Keratinocyte (primary cell): ENCODE measurements around the gene MAP7. TPM values are rescaled to one million over a fixed set of nuclear protein-coding genes. Genes with fewer than 3 reads are reported as not detected.

ENCODE experiments used
- DNase-seq: peaks from one replicate; pipeline ENCODE4 v3.0.0-alpha.2; 2011; ENCODE audit warnings: low read depth, missing footprints, low spot score
- FAIRE-seq: peaks from 2 replicates; lab custom pipeline; 2011; peaks lifted over from hg19 to GRCh38; lab: Jason Lieb, UNC
- H2AFZ ChIP-seq: 2 replicates; pipeline ENCODE4 v1.6.0; 2012; ENCODE audit warnings: low read length, control low read depth, inconsistent platforms; ENCODE audit not compliant: control insufficient read depth
- H3K27ac ChIP-seq: 2 replicates; pipeline ENCODE4 v1.5.1; 2011; ENCODE audit warnings: low read length; ENCODE audit not compliant: control insufficient read depth, insufficient read depth
- H3K27me3 ChIP-seq: 3 replicates; pipeline ENCODE4 v1.6.0; 2011; ENCODE audit warnings: low read length; ENCODE audit not compliant: control insufficient read depth, insufficient read depth; ENCODE audit errors: extremely low read depth
- H3K36me3 ChIP-seq, 2 experiments: 2 replicates in 1 of 2; 3 replicates in 1 of 2; pipeline ENCODE4 v1.5.1; 2011; ENCODE audit warnings: low read length in 2 of 2, mild to moderate bottlenecking in 1 of 2; ENCODE audit not compliant: control insufficient read depth in 2 of 2, insufficient read depth in 2 of 2; ENCODE audit errors: extremely low read depth in 1 of 2
- H3K4me1 ChIP-seq: 3 replicates; pipeline ENCODE4 v1.5.1; 2011; ENCODE audit warnings: low read length; ENCODE audit not compliant: control insufficient read depth, insufficient read depth; ENCODE audit errors: extremely low read depth
- H3K4me2 ChIP-seq: 3 replicates; pipeline ENCODE4 v1.6.0; 2011; ENCODE audit warnings: low read depth, low read length; ENCODE audit not compliant: control insufficient read depth, insufficient read depth; ENCODE audit errors: extremely low read depth
- H3K4me3 ChIP-seq, 3 experiments: fragments of 200-600 bp in 1 of 3; sonication (generic) in 1 of 3; 2 replicates in 2 of 3; 3 replicates in 1 of 3; pipeline ENCODE4 v1.5.1; 2011 to 2016; ENCODE audit warnings: low read length in 3 of 3, mild to moderate bottlenecking in 3 of 3, control low read depth in 2 of 3, inconsistent platforms in 1 of 3, low read depth in 1 of 3, mixed read lengths in 1 of 3, mixed run types in 1 of 3, moderate library complexity in 1 of 3; ENCODE audit not compliant: control insufficient read depth in 2 of 3, insufficient read depth in 2 of 3; ENCODE audit errors: extremely low read depth in 1 of 3
- H3K79me2 ChIP-seq: 2 replicates; pipeline ENCODE4 v1.6.0; 2012; ENCODE audit warnings: low read length; ENCODE audit not compliant: control insufficient read depth, insufficient read depth
- H3K9ac ChIP-seq: 3 replicates; pipeline ENCODE4 v1.6.0; 2011; ENCODE audit warnings: low read length; ENCODE audit not compliant: control insufficient read depth, insufficient read depth; ENCODE audit errors: extremely low read depth
- H3K9me1 ChIP-seq: 3 replicates; pipeline ENCODE4 v1.6.0; 2011; ENCODE audit warnings: low read length; ENCODE audit not compliant: control insufficient read depth, insufficient read depth; ENCODE audit errors: extremely low read depth
- H3K9me3 ChIP-seq: 2 replicates; pipeline ENCODE4 v1.5.1; 2012; ENCODE audit warnings: low read depth, low read length; ENCODE audit not compliant: control insufficient read depth
- H4K20me1 ChIP-seq: 3 replicates; pipeline ENCODE4 v1.6.0; 2011; ENCODE audit warnings: low read length; ENCODE audit not compliant: control insufficient read depth, insufficient read depth; ENCODE audit errors: extremely low read depth
- EZH2 ChIP-seq: IDR thresholded peaks from one replicate; pipeline ENCODE4 v1.6.1; 2012; ENCODE audit warnings: inconsistent platforms, mild to moderate bottlenecking, low read length, moderate library complexity
- dilution Hi-C: fragments of 300-500 bp; cut with MboI; formaldehyde crosslinking; loops from one replicate; pipeline ENCODE4 v1.7.0; 2020; ENCODE audit warnings: low sequenced_read_pairs; ENCODE audit not compliant: extremely low pct_ligation_motif_present
- polyA plus RNA-seq, 5 experiments: library from polyadenylated mRNA; depleted of rRNA in 3 of 5; stranded (reverse) in 3 of 5; stranded (forward) in 1 of 5; unstranded in 1 of 5; fragments of >200 nt; gene quantifications; 1 replicate in 1 of 5; 2 replicates in 3 of 5; 3 replicates in 1 of 5; pipeline versions ENCODE4 v1.2.1 to v1.2.3, GENCODE V29; 2011 to 2012; ENCODE audit warnings: missing spikeins in 2 of 5, low read depth in 1 of 5, low replicate concordance in 1 of 5
- TF ChIP-seq, protein P1 (sequence below), 3 experiments: IDR thresholded peaks in 1 of 3; conservative IDR thresholded peaks in 1 of 3; optimal IDR thresholded peaks in 1 of 3; 2 replicates in 2 of 3; 3 replicates in 1 of 3; pipeline versions ENCODE3 to v1.5.1; 2011; ENCODE audit warnings: low read length in 3 of 3, mild to moderate bottlenecking in 3 of 3, moderate library complexity in 2 of 3, control low read depth in 1 of 3, inconsistent platforms in 1 of 3; ENCODE audit not compliant: insufficient read depth in 2 of 3; ENCODE audit errors: extremely low read depth in 1 of 3

Gene MAP7
- polyA plus RNA-seq, 1 donor (not counting 4 experiments of a cell fraction or from before 2014, with no cell fraction given), result 11.8 TPM

DNA sequence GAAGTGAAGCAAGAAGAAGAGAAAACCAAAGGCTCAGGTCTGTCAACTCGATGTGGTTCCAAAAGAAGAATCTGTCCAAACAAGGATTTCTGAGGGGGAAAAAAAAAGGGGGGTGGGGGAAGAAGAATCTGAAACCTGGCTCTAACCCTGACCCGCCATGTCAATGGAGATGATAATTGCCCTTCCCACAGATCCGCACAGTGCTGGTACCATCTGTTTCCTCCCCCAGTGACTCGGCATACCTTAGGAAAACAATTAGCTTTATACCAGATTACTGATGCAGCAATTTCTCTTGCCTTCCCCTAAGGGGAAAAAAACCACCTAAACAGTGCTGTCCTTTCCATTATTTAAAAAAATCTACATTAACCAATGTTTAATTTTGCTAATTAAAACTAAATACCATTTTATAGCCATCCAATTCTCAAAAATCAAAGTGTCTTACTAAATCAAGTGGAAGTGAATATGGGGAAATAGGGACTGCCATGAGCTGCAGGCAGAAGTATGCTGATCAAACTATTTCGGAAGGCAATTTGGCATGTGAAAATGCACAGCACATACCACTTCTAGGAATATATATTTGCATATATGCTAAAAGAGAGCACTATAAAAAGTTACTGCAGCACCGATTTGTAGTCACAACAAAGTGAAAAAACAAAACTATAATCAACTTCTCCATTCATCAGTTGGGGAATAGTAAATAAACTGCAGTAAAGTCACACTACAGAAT lies 46.8 kb downstream of the MAP7 start:
- Histone ChIP-seq H3K9me1 (no peaks in the 10 kb centered on the region), H3K27me3 (no peaks in the 10 kb centered on the region), H3K4me1 (peaks cover 3% of the 10 kb centered on the region), H3K36me3 (no peaks in the 10 kb centered on the region), H3K4me2 (no peak overlapping the region), H3K9ac (no peak overlapping the region), H3K9me3 (no peaks in the 10 kb centered on the region), H3K27ac (no peak overlapping the region), H4K20me1 (no peaks in the 10 kb centered on the region), H2AFZ (no peak overlapping the region), H3K79me2 (peaks cover 7% of the 10 kb centered on the region), H3K4me3 (no peak overlapping the region)
- DNase-seq (no peak), FAIRE-seq (no peak)
- dilution Hi-C loops, result no loop called here
- TF ChIP-seq, protein P1, sequence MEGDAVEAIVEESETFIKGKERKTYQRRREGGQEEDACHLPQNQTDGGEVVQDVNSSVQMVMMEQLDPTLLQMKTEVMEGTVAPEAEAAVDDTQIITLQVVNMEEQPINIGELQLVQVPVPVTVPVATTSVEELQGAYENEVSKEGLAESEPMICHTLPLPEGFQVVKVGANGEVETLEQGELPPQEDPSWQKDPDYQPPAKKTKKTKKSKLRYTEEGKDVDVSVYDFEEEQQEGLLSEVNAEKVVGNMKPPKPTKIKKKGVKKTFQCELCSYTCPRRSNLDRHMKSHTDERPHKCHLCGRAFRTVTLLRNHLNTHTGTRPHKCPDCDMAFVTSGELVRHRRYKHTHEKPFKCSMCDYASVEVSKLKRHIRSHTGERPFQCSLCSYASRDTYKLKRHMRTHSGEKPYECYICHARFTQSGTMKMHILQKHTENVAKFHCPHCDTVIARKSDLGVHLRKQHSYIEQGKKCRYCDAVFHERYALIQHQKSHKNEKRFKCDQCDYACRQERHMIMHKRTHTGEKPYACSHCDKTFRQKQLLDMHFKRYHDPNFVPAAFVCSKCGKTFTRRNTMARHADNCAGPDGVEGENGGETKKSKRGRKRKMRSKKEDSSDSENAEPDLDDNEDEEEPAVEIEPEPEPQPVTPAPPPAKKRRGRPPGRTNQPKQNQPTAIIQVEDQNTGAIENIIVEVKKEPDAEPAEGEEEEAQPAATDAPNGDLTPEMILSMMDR (optimal IDR thresholded peaks at IDR 0.05 in 1 of 3, IDR thresholded peaks at IDR 0.05 in 1 of 3, conservative IDR thresholded peaks at IDR 0.05 in 1 of 3; ENCODE audit: extremely low read depth in 1 of 3, insufficient read depth in 2 of 3, low read length in 3 of 3), result no peak
- no peak for TF ChIP-seq EZH2

- Histone ChIP-seq H3K9me3 (no peaks in the 10 kb centered on the region), H3K4me3 (no peak overlapping the region), H3K36me3 (no peaks in the 10 kb centered on the region), H3K27ac (no peak overlapping the region), H4K20me1 (no peaks in the 10 kb centered on the region), H2AFZ (no peak overlapping the region), H3K9ac (no peak overlapping the region), H3K9me1 (no peaks in the 10 kb centered on the region), H3K4me1 (peaks cover 3% of the 10 kb centered on the region), H3K27me3 (no peaks in the 10 kb centered on the region), H3K79me2 (peaks cover 5% of the 10 kb centered on the region), H3K4me2 (no peak overlapping the region)
- TF ChIP-seq, protein P1 (optimal IDR thresholded peaks at IDR 0.05 in 1 of 3, IDR thresholded peaks at IDR 0.05 in 1 of 3, conservative IDR thresholded peaks at IDR 0.05 in 1 of 3; ENCODE audit: extremely low read depth in 1 of 3, insufficient read depth in 2 of 3, low read length in 3 of 3), result no peak
- TF ChIP-seq EZH2, result no peak
- DNase-seq, result no peak
- FAIRE-seq, result no peak
- dilution Hi-C loops, result no loop called here
These were observed 47.4 kb downstream of the MAP7 start for GRCh38 chr6:136502786-136503185.
